HepG2 (cell line): Measurements from ENCODE around the gene GEMIN8. TPM values are rescaled to one million over a fixed set of nuclear protein-coding genes. Genes with fewer than 3 reads are reported as not detected.

ENCODE experiments used
- ATAC-seq: fragments of 200-7000 bp; cut with Tn5 transposase; 3 replicates; pipeline ENCODE4 v1.9.1; 2020; ENCODE audit warnings: mild to moderate bottlenecking, moderate library complexity
- BruUV-seq: library from RNA; stranded (reverse); fragments of 400-500 nt; replicated peaks from 2 replicates; lab custom pipeline; 2021; lab: Mats Ljungman, UMichigan
- CTCF ChIA-PET: fragments of 300-600 bp; formaldehyde crosslinking; extraction: SDS; loops from one replicate; lab custom pipeline; 2021; ENCODE audit warnings: low total read pairs, inconsistent platforms, low intra/inter-chr PET ratio; lab: Yijun Ruan, JAX
- POLR2A ChIA-PET: fragments of 350-600 bp; sonication (Branson Sonifier 250); formaldehyde crosslinking; loops from one replicate; lab custom pipeline; 2020; ENCODE audit warnings: antibody characterized with exemption, inconsistent platforms; lab: Yijun Ruan, JAX
- DNase-seq: peaks from one replicate; pipeline ENCODE4 v3.0.0-alpha.2; 2015; ENCODE audit warnings: low spot score
- FAIRE-seq: peaks from 3 replicates; lab custom pipeline; 2011; peaks lifted over from hg19 to GRCh38; lab: Jason Lieb, UNC
- H2AFZ ChIP-seq: one replicate; pipeline ENCODE4 v1.6.1; 2011; ENCODE audit warnings: low read length, inconsistent platforms
- H3K27ac ChIP-seq: fragments of 300-600 bp; 3 replicates; pipeline ENCODE4 v1.8.0; 2011; ENCODE audit warnings: mixed run types, mild to moderate bottlenecking, mixed read lengths, low read length, inconsistent platforms; ENCODE audit not compliant: insufficient read depth; ENCODE audit errors: extremely low read length
- H3K27me3 ChIP-seq, 2 experiments: fragments of 200-600 bp in 1 of 2; 2 replicates in 1 of 2; 3 replicates in 1 of 2; pipeline versions ENCODE4 v1.6.0 to v1.8.0; 2011; ENCODE audit warnings: low read length in 2 of 2, mild to moderate bottlenecking in 2 of 2, moderate library complexity in 2 of 2, inconsistent platforms in 1 of 2; ENCODE audit not compliant: insufficient read depth in 2 of 2, control insufficient read depth in 1 of 2
- H3K36me3 ChIP-seq, 2 experiments: fragments of 200-600 bp in 1 of 2; replicated peaks in 1 of 2; 2 replicates in 1 of 2; 3 replicates in 1 of 2; pipeline versions ENCODE4 v1.5.1 to v1.8.0; 2011; ENCODE audit warnings: low read length in 2 of 2, inconsistent platforms in 1 of 2; ENCODE audit not compliant: insufficient read depth in 2 of 2, control insufficient read depth in 1 of 2
- H3K4me1 ChIP-seq: 2 replicates; pipeline ENCODE4 v1.5.1; 2012; ENCODE audit warnings: low read length, inconsistent platforms; ENCODE audit not compliant: insufficient read depth
- H3K4me2 ChIP-seq: 2 replicates; pipeline ENCODE4 v1.6.0; 2011; ENCODE audit warnings: low read depth, low read length, inconsistent platforms
- H3K4me3 ChIP-seq, 3 experiments: fragments of 200-600 bp in 1 of 3; sonication (generic), shearing (Covaris generic) in 1 of 3; replicated peaks in 1 of 3; 2 replicates each; pipeline ENCODE4 v1.5.1; 2011 to 2016; ENCODE audit warnings: low read length in 3 of 3, inconsistent platforms in 2 of 3, low read depth in 2 of 3, mild to moderate bottlenecking in 2 of 3, control low read depth in 1 of 3, mixed read lengths in 1 of 3; ENCODE audit not compliant: insufficient read depth in 1 of 3
- H3K79me2 ChIP-seq: one replicate; pipeline ENCODE4 v1.6.1; 2011; ENCODE audit warnings: low read length, inconsistent platforms; ENCODE audit not compliant: insufficient read depth
- H3K9ac ChIP-seq: 2 replicates; pipeline ENCODE4 v1.6.0; 2011; ENCODE audit warnings: mild to moderate bottlenecking, low read depth, low read length, inconsistent platforms; ENCODE audit not compliant: insufficient read depth
- H3K9me3 ChIP-seq: 2 replicates; pipeline ENCODE4 v1.5.1; 2012; ENCODE audit warnings: mild to moderate bottlenecking, low read length
- H4K20me1 ChIP-seq: 2 replicates; pipeline ENCODE4 v1.6.0; 2011; ENCODE audit warnings: inconsistent platforms, mild to moderate bottlenecking, low read length, moderate library complexity; ENCODE audit not compliant: insufficient read depth
- FOXK2 ChIP-seq: fragments of 450-650 bp; IDR thresholded peaks from 2 replicates; pipeline ENCODE4 v1.6.1; 2016
- KLF12 ChIP-seq: sonication (generic); formaldehyde crosslinking; IDR thresholded peaks from 2 replicates; pipeline ENCODE4 v1.4.0; 2020; ENCODE audit warnings: missing genetic modification reagents, borderline replicate concordance
- POGZ ChIP-seq: sonication (generic); formaldehyde crosslinking; IDR thresholded peaks from 2 replicates; pipeline ENCODE4 v1.4.0; 2020; ENCODE audit warnings: mild to moderate bottlenecking, missing genetic modification reagents
- PRMT3 ChIP-seq: sonication (generic); formaldehyde crosslinking; IDR thresholded peaks from 2 replicates; pipeline ENCODE4 v1.8.1; 2022; ENCODE audit warnings: low read depth, mild to moderate bottlenecking, moderate library complexity, missing genetic modification reagents, borderline replicate concordance
- REXO4 ChIP-seq: sonication (generic); formaldehyde crosslinking; IDR thresholded peaks from 2 replicates; pipeline ENCODE4 v1.8.0; 2022; ENCODE audit warnings: missing genetic modification reagents, mild to moderate bottlenecking, borderline replicate concordance
- ZFP36L1 ChIP-seq: sonication (generic); formaldehyde crosslinking; IDR thresholded peaks from 2 replicates; pipeline ENCODE4 v1.8.0; 2022; ENCODE audit warnings: mild to moderate bottlenecking, missing genetic modification reagents, moderate library complexity
- ZNF451 ChIP-seq: sonication (generic); formaldehyde crosslinking; IDR thresholded peaks from 2 replicates; pipeline ENCODE4 v1.5.0; 2020; ENCODE audit warnings: mild to moderate bottlenecking, missing genetic modification reagents
- ZNF496 ChIP-seq: sonication (generic); formaldehyde crosslinking; IDR thresholded peaks from 2 replicates; pipeline ENCODE4 v1.8.1; 2023; ENCODE audit warnings: mild to moderate bottlenecking, moderate library complexity, missing genetic modification reagents; ENCODE audit not compliant: insufficient replicate concordance
- ZNF512 ChIP-seq: sonication (generic); formaldehyde crosslinking; IDR thresholded peaks from 2 replicates; pipeline ENCODE4 v1.4.0; 2020; ENCODE audit warnings: mild to moderate bottlenecking, missing genetic modification reagents
- ZNF878 ChIP-seq: sonication (generic); formaldehyde crosslinking; IDR thresholded peaks from 2 replicates; pipeline ENCODE4 v1.8.1; 2023; ENCODE audit warnings: mild to moderate bottlenecking, missing genetic modification reagents, moderate library complexity
- WGBS: methylation state at CpG from one replicate; pipeline ENCODE4 v1.1.6; 2017; ENCODE audit warnings: low lambda C conversion rate; 5-methylcytosine and 5-hydroxymethylcytosine counted together
- in situ Hi-C: cut with HindIII; loops from 2 replicates; pipeline ENCODE4 v1.10.0; 2017; ENCODE audit warnings: low pct_unique_long_range_greater_than_20kb; ENCODE audit not compliant: extremely low pct_ligation_motif_present
- intact Hi-C: fragments of 100-400 bp; cut with micrococcal nuclease; formaldehyde crosslinking; loops from one replicate; pipeline ENCODE4 v1.10.0; 2022; ENCODE audit not compliant: unreplicated experiment
- polyA plus RNA-seq, 8 experiments: library from polyadenylated mRNA; depleted of rRNA in 3 of 8; stranded (reverse) in 7 of 8; unstranded in 1 of 8; fragments of >200 nt; fragmentation: Illumina TruSeq in 4 of 8; extraction: Trizol in 4 of 8; gene quantifications; 2 replicates each; pipeline versions ENCODE4 v1.2.1 to v1.2.3, GENCODE V29; 2011 to 2016; ENCODE audit warnings: low read depth in 4 of 8, missing spikeins in 1 of 8, mixed read lengths in 1 of 8; ENCODE audit not compliant: insufficient read depth in 1 of 8
- total RNA-seq, 5 experiments: library from RNA; depleted of rRNA; stranded (reverse); fragments of >200 nt; fragmentation: Illumina TruSeq; extraction: Trizol; gene quantifications; 2 replicates each; pipeline ENCODE4 v1.2.3, GENCODE V29; 2016; ENCODE audit warnings: low read depth in 1 of 5

Gene GEMIN8
- total and polyA plus RNA-seq, 2 of the 13 experiments (the other 11 are each of a cell fraction or from before 2014, with no cell fraction given): 9.7 to 23.7 TPM

- TF ChIP-seq KLF12 (CRISPR knock-in tag) (no peak), ZFP36L1 (CRISPR knock-in tag) (no peak), ZNF496 (CRISPR knock-in tag) (no peak), ZNF878 (no peak)
Observed at GRCh38 chrX:13985697-13986435, 43.8 kb downstream of the GEMIN8 start (continued).

GRCh38 chrX:13983734-13984133, 46.0 kb downstream of the GEMIN8 start:
- no peak for FAIRE-seq
- DNase-seq: no peak
- intact Hi-C loops (no loop called here), in situ Hi-C loops (no loop called here)
- Histone ChIP-seq H2AFZ (no peak overlapping the region), H3K36me3 (no peaks in the 10 kb centered on the region), H3K4me1 (no peaks in the 10 kb centered on the region), H3K4me3 (no peak overlapping the region), H3K9ac (no peak overlapping the region), H3K27ac (no peak overlapping the region), H4K20me1 (no peaks in the 10 kb centered on the region), H3K4me2 (no peak overlapping the region), H3K27me3 (no peaks in the 10 kb centered on the region), H3K9me3 (no peaks in the 10 kb centered on the region), H3K79me2 (no peaks in the 10 kb centered on the region)
- 44% methylated on average over 1 of the region's 3 CpGs for WGBS
- no TSS peak for BruUV-seq
- POLR2A ChIA-PET: no interaction called here
- CTCF ChIA-PET: no interaction called here
- ATAC-seq: no peak
- TF ChIP-seq ZNF512 (no peak), REXO4 (CRISPR knock-in tag) (no peak), POGZ (CRISPR knock-in tag) (no peak), PRMT3 (CRISPR knock-in tag) (no peak), ZNF451 (no peak), FOXK2 (no peak)
